Measurements from ENCODE around the gene LGALS4.
"Not testable (repeated sequence)": the region's sequence is repeated elsewhere in the genome, so short reads cannot be mapped to it uniquely, and the experiment has no call there.

Gene LGALS4

GRCh38 chr19:38793177-38793576 is 19.6 kb downstream of the LGALS4 start:
- DNase-seq = no peak

GRCh38 chr19:38792250-38793111 is 20.3 kb downstream of the LGALS4 start:
- DNase-seq = peak; percentile 17

- DNase-seq = not testable (repeated sequence)
Observed at GRCh38 chr19:38791451-38792064, 21.2 kb downstream of the LGALS4 start.

GRCh38 chr19:38790507-38791403 is 22.0 kb downstream of the LGALS4 start:
- not testable (repeated sequence) for DNase-seq

- no peak for DNase-seq
Observed at GRCh38 chr19:38788478-38789243, 24.1 kb downstream of the LGALS4 start, which contains the start of gene LGALS7B. LGALS7B (plus strand) TSS chr19:38789200; CDS start chr19:38789227, 27 bp downstream.

GRCh38 chr19:38786572-38787265 is 26.0 kb downstream of the LGALS4 start:
- no peak for DNase-seq

- not testable (repeated sequence) for DNase-seq
Observed at GRCh38 chr19:38786061-38786460, 26.7 kb downstream of the LGALS4 start.

- no peak for DNase-seq
Observed at GRCh38 chr19:38785187-38785699, 27.5 kb downstream of the LGALS4 start.

- no peak for DNase-seq
Observed at GRCh38 chr19:38784224-38784623, 28.5 kb downstream of the LGALS4 start.

- not testable (repeated sequence) for DNase-seq
Observed at GRCh38 chr19:38782212-38782611, 30.5 kb downstream of the LGALS4 start.

GRCh38 chr19:38781058-38781457 is 31.7 kb downstream of the LGALS4 start:
- no peak for DNase-seq

- DNase-seq = no peak
Observed at GRCh38 chr19:38780443-38780842, 32.3 kb downstream of the LGALS4 start.

- DNase-seq = no peak
Observed at GRCh38 chr19:38778733-38779132, 34.0 kb downstream of the LGALS4 start.

GRCh38 chr19:38774181-38774950 is 38.4 kb downstream of the LGALS4 start:
- no peak for DNase-seq

- DNase-seq = no peak
Observed at GRCh38 chr19:38773469-38774177, 39.1 kb downstream of the LGALS4 start, which contains the start of gene LGALS7. LGALS7 (minus strand) TSS chr19:38773517; CDS start chr19:38773492, 25 bp downstream.

- not testable (repeated sequence) for DNase-seq
Observed at GRCh38 chr19:38771569-38771968, 41.2 kb downstream of the LGALS4 start.

- DNase-seq = not testable (repeated sequence)
Observed at GRCh38 chr19:38770949-38771275, 41.8 kb downstream of the LGALS4 start.

- not testable (repeated sequence) for DNase-seq
Observed at GRCh38 chr19:38770228-38770948, 42.4 kb downstream of the LGALS4 start.

- DNase-seq = peak; percentile 89
Observed at GRCh38 chr19:38769635-38770211, 43.0 kb downstream of the LGALS4 start.
